ENCODE results near the gene CAND2.
"Not testable (repeated sequence)": the region's sequence is repeated elsewhere in the genome, so short reads cannot be mapped to it uniquely, and the experiment has no call there.

CAND2 gene

DNA sequence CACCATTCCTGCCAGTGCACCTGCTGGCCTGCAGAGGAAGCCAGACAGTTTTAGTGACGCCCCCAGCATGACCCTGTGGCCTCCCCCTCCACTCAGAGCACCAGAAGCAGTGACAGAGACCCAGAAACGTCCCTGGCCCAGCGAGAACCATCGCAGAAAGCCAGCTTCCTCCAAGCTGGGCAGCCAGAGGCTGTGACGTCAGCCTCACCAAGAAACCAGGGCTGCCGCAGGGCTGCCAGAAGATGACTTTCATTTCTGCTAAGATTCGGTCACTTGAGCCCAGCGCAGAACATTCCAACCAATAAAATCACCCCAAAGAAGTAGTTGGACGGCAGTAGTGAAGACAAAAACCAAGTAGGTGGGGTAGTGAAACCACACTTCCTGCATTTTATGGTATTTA lies 74.5 kb downstream of the CAND2 start:
- Histone ChIP-seq H3K4me3 (ENCODE audit: low read depth, low read length) (no peak overlapping the region), H3K27me3 (ENCODE audit: insufficient read depth, low read depth, severe bottlenecking) (no peaks in the 10 kb centered on the region), H3K27ac (no peak overlapping the region), H3K36me3 (no peaks in the 10 kb centered on the region), H3K9me3 (ENCODE audit: severe bottlenecking) (no peaks in the 10 kb centered on the region)
- TF ChIP-seq, protein P1, sequence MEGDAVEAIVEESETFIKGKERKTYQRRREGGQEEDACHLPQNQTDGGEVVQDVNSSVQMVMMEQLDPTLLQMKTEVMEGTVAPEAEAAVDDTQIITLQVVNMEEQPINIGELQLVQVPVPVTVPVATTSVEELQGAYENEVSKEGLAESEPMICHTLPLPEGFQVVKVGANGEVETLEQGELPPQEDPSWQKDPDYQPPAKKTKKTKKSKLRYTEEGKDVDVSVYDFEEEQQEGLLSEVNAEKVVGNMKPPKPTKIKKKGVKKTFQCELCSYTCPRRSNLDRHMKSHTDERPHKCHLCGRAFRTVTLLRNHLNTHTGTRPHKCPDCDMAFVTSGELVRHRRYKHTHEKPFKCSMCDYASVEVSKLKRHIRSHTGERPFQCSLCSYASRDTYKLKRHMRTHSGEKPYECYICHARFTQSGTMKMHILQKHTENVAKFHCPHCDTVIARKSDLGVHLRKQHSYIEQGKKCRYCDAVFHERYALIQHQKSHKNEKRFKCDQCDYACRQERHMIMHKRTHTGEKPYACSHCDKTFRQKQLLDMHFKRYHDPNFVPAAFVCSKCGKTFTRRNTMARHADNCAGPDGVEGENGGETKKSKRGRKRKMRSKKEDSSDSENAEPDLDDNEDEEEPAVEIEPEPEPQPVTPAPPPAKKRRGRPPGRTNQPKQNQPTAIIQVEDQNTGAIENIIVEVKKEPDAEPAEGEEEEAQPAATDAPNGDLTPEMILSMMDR (IDR thresholded peaks at IDR 0.05; ENCODE audit: low read depth, low read length) = no peak
- DNase-seq = no peak

DNA sequence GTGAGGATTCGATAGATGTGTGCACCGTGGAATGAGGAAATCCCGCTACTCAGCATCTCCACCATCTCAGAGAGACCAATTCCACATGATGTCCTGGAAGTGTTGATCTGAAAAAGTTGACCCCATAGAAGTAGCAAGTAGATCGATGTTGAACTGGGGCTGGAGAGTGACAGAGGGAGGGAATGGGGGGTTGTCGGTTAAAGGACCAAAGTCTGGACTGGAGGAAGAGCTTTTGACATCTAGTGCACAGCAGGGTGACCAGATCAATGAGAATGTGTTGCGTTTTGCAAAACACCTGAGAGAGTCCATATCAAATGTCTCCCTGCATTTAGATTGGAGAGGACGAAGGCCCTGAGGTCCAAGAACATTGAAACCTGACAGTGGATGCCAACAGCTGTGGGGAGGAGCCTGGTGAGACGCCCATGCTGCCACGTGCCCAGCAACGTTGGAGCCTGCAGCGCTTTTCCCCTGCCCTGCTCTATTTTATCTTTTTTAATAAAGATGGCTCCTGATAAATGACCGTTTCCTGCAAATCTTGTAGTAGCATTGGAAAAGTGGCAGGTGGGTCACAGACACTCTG lies 75.0 kb downstream of the CAND2 start:
- TF ChIP-seq, protein P1 (IDR thresholded peaks at IDR 0.05; ENCODE audit: low read depth, low read length) = no peak
- no peak overlapping the region for H3K27ac ChIP-seq
- DNase-seq = no peak
- H3K4me3 ChIP-seq (ENCODE audit: low read depth, low read length) = no peak overlapping the region
- no peaks in the 10 kb centered on the region for H3K9me3 ChIP-seq (ENCODE audit: severe bottlenecking)
- no peaks in the 10 kb centered on the region for H3K27me3 ChIP-seq (ENCODE audit: insufficient read depth, low read depth, severe bottlenecking)
- no peaks in the 10 kb centered on the region for H3K36me3 ChIP-seq

DNA sequence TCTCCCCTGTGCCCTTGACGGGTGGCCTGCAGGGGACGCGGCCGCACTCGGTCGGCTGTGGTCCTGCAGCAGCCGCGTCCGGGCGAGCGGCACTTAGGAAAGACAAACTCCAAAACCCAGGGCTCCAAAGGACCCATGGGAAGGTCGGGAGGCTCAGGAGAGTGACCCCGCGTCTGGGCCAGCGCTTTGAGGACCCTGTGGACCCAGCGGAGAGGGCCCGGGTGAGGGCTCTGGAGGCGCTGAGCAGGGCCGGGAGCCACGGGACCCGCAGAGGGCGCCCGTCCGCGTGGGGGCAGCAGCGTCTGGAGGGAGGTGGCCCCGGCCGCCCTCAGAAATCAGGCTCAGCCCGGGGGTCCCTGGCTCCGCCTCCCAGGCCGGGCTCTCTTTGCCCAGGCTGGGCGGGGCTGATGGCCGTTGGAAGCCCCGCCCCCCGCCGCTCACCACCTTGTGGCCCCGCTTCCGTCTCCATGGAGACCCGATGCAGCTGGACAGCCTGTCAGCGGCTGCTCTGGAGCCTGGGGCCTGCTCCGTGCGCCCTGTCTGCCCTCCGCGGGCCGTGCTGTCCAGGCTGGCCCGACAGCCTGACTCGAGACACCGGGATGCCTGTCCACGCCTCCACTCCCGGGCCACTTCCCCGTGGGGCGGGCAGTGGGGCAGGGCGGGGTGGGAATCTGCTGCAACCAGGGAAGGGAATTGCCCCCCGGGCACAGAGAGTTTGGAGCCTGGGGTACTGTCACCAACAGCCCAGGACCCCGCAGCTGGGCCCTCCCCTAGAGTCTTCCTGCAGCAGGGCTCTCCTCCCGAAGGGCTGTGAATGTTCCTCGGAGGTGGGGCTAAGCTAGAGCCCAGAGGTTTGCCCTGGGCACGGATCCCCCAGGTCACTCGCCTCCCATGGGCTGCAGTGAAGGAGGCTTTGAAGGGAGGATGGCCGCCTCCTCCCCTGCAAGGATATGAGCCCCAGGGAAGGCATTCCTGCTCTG lies 79.7 kb downstream of the CAND2 start:
- H3K4me3 ChIP-seq (ENCODE audit: low read depth, low read length) = no peak overlapping the region

DNA sequence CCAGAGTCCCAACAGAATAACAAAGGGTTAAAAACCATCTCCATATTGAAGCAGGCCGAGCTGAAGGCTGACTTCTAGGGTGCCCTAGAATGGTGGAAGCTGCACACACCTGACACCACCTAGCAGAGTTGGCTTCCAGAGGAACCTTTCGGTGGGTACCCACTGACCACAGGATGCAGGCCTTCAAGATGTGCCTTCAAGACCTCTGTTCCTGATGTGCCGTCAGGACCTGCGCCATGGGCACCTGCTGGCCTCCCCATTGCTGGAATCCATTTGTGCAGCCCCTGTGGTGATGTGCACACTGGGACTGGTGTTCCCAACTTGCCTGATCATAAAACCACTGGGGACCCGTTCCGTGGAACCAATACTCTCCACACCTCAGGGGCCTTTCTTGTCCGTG lies 80.6 kb downstream of the CAND2 start:
- no peak overlapping the region for H3K27ac ChIP-seq
- no peaks in the 10 kb centered on the region for H3K27me3 ChIP-seq (ENCODE audit: insufficient read depth, low read depth, severe bottlenecking)
- no peaks in the 10 kb centered on the region for H3K9me3 ChIP-seq (ENCODE audit: severe bottlenecking)
- no peaks in the 10 kb centered on the region for H3K36me3 ChIP-seq
- TF ChIP-seq, protein P1 (IDR thresholded peaks at IDR 0.05; ENCODE audit: low read depth, low read length) = no peak
- no peak overlapping the region for H3K4me3 ChIP-seq (ENCODE audit: low read depth, low read length)
- DNase-seq = no peak

More for the DNA sequence above, 79.7 kb downstream of the CAND2 start:
- Histone ChIP-seq H3K27ac (no peak overlapping the region), H3K9me3 (ENCODE audit: severe bottlenecking) (no peaks in the 10 kb centered on the region), H3K27me3 (ENCODE audit: insufficient read depth, low read depth, severe bottlenecking) (no peaks in the 10 kb centered on the region), H3K36me3 (no peaks in the 10 kb centered on the region)
- TF ChIP-seq, protein P1 (IDR thresholded peaks at IDR 0.05; ENCODE audit: low read depth, low read length) = no peak
- DNase-seq = no peak

DNA sequence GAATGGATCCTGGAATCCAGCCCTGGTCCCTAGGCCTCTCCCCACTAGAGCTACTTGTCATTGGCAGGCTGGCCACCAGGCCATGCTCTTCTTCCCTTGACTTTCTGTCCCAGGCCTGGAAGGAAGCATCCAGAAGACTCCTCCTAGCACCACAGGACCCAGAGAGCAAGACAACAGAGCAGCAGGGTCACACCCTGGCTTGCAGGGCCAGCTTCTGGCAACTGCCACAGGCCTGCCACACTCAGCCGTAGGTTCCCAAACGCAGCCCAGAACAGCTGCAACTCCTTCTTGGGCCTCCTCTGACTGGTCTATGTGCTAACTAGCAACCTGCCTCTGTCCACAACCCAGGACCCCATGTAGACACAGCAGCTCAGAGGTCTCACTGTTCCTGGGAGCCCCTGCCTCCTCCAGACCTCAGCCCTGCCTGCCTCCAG lies 81.7 kb downstream of the CAND2 start:
- TF ChIP-seq, protein P1 (IDR thresholded peaks at IDR 0.05; ENCODE audit: low read depth, low read length) = 0 out of 2 replicates have a peak, but pooled peaks have one; percentile 3
- Histone ChIP-seq H3K36me3 (no peaks in the 10 kb centered on the region), H3K27ac (no peak overlapping the region), H3K9me3 (ENCODE audit: severe bottlenecking) (no peaks in the 10 kb centered on the region), H3K27me3 (ENCODE audit: insufficient read depth, low read depth, severe bottlenecking) (no peaks in the 10 kb centered on the region), H3K4me3 (ENCODE audit: low read depth, low read length) (no peak overlapping the region)
- DNase-seq = no peak

DNA sequence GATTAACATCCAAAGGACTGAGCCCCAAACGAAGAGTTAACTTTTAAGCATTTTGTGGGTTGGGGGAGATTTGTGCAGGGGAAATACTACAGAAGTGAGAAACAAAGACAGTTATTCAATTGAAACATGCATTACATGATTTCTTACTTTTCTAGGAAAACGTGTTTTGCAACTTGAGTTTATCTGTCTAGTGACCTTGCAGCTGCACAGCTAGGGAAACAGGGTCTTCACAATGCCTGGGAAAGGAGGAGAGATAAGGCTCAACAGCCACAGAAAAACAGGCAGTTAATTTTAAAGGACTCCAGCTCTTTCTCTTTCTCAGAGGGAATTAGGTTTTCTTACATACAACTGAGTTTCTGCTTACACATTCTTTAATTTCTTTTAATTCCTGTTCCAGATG lies 82.3 kb downstream of the CAND2 start:
- not testable (repeated sequence) for H3K9me3 ChIP-seq (ENCODE audit: severe bottlenecking); DNase-seq; H3K27me3 ChIP-seq (ENCODE audit: insufficient read depth, low read depth, severe bottlenecking); H3K4me3 ChIP-seq (ENCODE audit: low read depth, low read length); H3K27ac ChIP-seq; H3K36me3 ChIP-seq
